K562 (cell line): Measurements from ENCODE around the gene LAMA5. TPM values are rescaled to one million over a fixed set of nuclear protein-coding genes. Genes with fewer than 3 reads are reported as not detected.

Experiments used
- CREB5 ChIP-seq: fragments of 250-450 bp; sonication (Bioruptor Pico); IDR thresholded peaks from 2 replicates; pipeline ENCODE4 v1.5.0; 2020; ENCODE audit warnings: mild to moderate bottlenecking
- CREM ChIP-seq: IDR thresholded peaks from 2 replicates; pipeline ENCODE4 v1.6.1; 2014; ENCODE audit warnings: antibody characterized with exemption, low read depth
- CTCF ChIP-seq, 3 experiments: IDR thresholded peaks in 2 of 3; conservative IDR thresholded peaks in 1 of 3; 2 replicates each; pipeline ENCODE4 v1.5.1; 2011 to 2012; ENCODE audit warnings: low read length in 3 of 3, mild to moderate bottlenecking in 3 of 3, control low read depth in 2 of 3, improper control_type of control experiment in 1 of 3, inconsistent platforms in 1 of 3, low read depth in 1 of 3, mixed read lengths in 1 of 3, moderate library complexity in 1 of 3; ENCODE audit not compliant: insufficient read depth in 2 of 3
- DMBX1 ChIP-seq: fragments of 250-450 bp; sonication (Bioruptor Pico); IDR thresholded peaks from 2 replicates; pipeline ENCODE4 v1.8.0; 2022; ENCODE audit warnings: inconsistent platforms, mild to moderate bottlenecking, moderate library complexity, borderline replicate concordance
- ELF2 ChIP-seq: fragments of 250-450 bp; sonication (Bioruptor Pico); IDR thresholded peaks from 2 replicates; pipeline ENCODE4 v1.5.0; 2021; ENCODE audit warnings: mild to moderate bottlenecking
- ETV5 ChIP-seq: sonication (generic); formaldehyde crosslinking; IDR thresholded peaks from 2 replicates; pipeline ENCODE4 v1.4.0; 2020; ENCODE audit warnings: low read depth, mild to moderate bottlenecking, missing genetic modification reagents
- MTA1 ChIP-seq: fragments of 450-650 bp; IDR thresholded peaks from 2 replicates; pipeline ENCODE4 v1.6.1; 2017; ENCODE audit warnings: borderline replicate concordance
- MTA3 ChIP-seq: fragments of 450-650 bp; formaldehyde crosslinking; IDR thresholded peaks from 2 replicates; pipeline ENCODE4 v1.6.1; 2017; ENCODE audit warnings: mild to moderate bottlenecking, borderline replicate concordance
- NR2C1 ChIP-seq, 2 experiments: fragments of 450-650 bp; IDR thresholded peaks; 2 replicates each; pipeline ENCODE4 v1.6.1; 2017; ENCODE audit warnings: mild to moderate bottlenecking in 2 of 2, antibody characterized with exemption in 1 of 2, inconsistent platforms in 1 of 2, missing compliant biosample characterization in 1 of 2, missing genetic modification characterization in 1 of 2
- NR2C2 ChIP-seq, 2 experiments: fragments of 200-800 bp in 1 of 2; sonication (Bioruptor generic) in 1 of 2; sonication (generic) in 1 of 2; formaldehyde crosslinking in 1 of 2; IDR thresholded peaks; 2 replicates each; pipeline versions ENCODE4 v1.6.1 to v1.8.0; 2016 to 2022; ENCODE audit warnings: mild to moderate bottlenecking in 1 of 2, missing compliant biosample characterization in 1 of 2, missing genetic modification characterization in 1 of 2, missing genetic modification reagents in 1 of 2
- PHB ChIP-seq: fragments of 250-450 bp; sonication (Bioruptor Pico); IDR thresholded peaks from 2 replicates; pipeline ENCODE4 v1.5.0; 2021
- POLR2G ChIP-seq: fragments of 200-400 bp; formaldehyde crosslinking; IDR thresholded peaks from 2 replicates; pipeline ENCODE4 v1.6.1; 2017; ENCODE audit warnings: low read depth, mild to moderate bottlenecking, antibody characterized with exemption, low read length, moderate library complexity
- RBFOX2 ChIP-seq: fragments of 200-400 bp; formaldehyde crosslinking; IDR thresholded peaks from 2 replicates; pipeline ENCODE4 v1.6.1; 2017; ENCODE audit warnings: low read depth, mild to moderate bottlenecking, low read length, moderate library complexity
- SFPQ ChIP-seq: fragments of 200-400 bp; formaldehyde crosslinking; IDR thresholded peaks from 2 replicates; pipeline ENCODE4 v1.6.1; 2017; ENCODE audit warnings: mild to moderate bottlenecking, low read depth, low read length, moderate library complexity
- SMARCE1 ChIP-seq: fragments of 450-650 bp; IDR thresholded peaks from 2 replicates; pipeline ENCODE4 v1.7.1; 2016; ENCODE audit warnings: mild to moderate bottlenecking
- SNIP1 ChIP-seq: fragments of 450-650 bp; IDR thresholded peaks from 2 replicates; pipeline ENCODE4 v1.7.1; 2017; ENCODE audit warnings: low read depth, mild to moderate bottlenecking
- TAF1 ChIP-seq: IDR thresholded peaks from 2 replicates; pipeline ENCODE4 v1.6.1; 2011; ENCODE audit warnings: mild to moderate bottlenecking, low read length, moderate library complexity; ENCODE audit not compliant: insufficient read depth, control insufficient read depth, severe bottlenecking; ENCODE audit errors: extremely low read depth
- ZBTB7A ChIP-seq: IDR thresholded peaks from 2 replicates; pipeline ENCODE4 v1.6.1; 2011; ENCODE audit warnings: low read depth, mild to moderate bottlenecking, low read length, moderate library complexity, borderline replicate concordance; ENCODE audit not compliant: control insufficient read depth
- ZNF143 ChIP-seq: sonication (generic); formaldehyde crosslinking; IDR thresholded peaks from 2 replicates; pipeline ENCODE4 v1.9.0; 2022; ENCODE audit warnings: mild to moderate bottlenecking, missing genetic modification reagents
- ZNF445 ChIP-seq: fragments of 250-450 bp; sonication (Bioruptor Pico); IDR thresholded peaks from 2 replicates; pipeline ENCODE4 v1.4.0; 2020; ENCODE audit warnings: low read depth, mild to moderate bottlenecking, moderate library complexity
- ZNF77 ChIP-seq: fragments of 250-450 bp; sonication (Bioruptor Pico); IDR thresholded peaks from 2 replicates; pipeline ENCODE4 v1.5.0; 2020
- ZNF785 ChIP-seq: fragments of 250-450 bp; sonication (Bioruptor Pico); IDR thresholded peaks from 2 replicates; pipeline ENCODE4 v1.4.0; 2020; ENCODE audit warnings: mild to moderate bottlenecking
- polyA plus RNA-seq, 8 experiments: library from polyadenylated mRNA; depleted of rRNA in 4 of 8; stranded (reverse) in 5 of 8; unstranded in 3 of 8; fragments of >200 nt; fragmentation: Nextera tagmentation in 2 of 8; fragmentation: Illumina TruSeq in 1 of 8; extraction: Ambion mirVana in 2 of 8; extraction: Trizol in 1 of 8; gene quantifications; 2 replicates each; pipeline versions ENCODE4 v1.2.1 to v1.2.3, GENCODE V29; 2011 to 2014; ENCODE audit warnings: inconsistent platforms in 1 of 8, missing spikeins in 1 of 8
- total RNA-seq, 7 experiments: library from RNA; depleted of rRNA in 6 of 7; stranded (reverse); fragments of >200 nt in 6 of 7; fragmentation: Illumina TruSeq in 2 of 7; extraction: Trizol in 2 of 7; gene quantifications; 2 replicates each; pipeline versions ENCODE4 v1.2.1 to v1.2.3, GENCODE V29; 2011 to 2021; ENCODE audit warnings: low replicate concordance in 1 of 7

The LAMA5 gene
- total and polyA plus RNA-seq, 9 of the 15 experiments (the other 6 are each of a cell fraction or from before 2014, with no cell fraction given) = 0.31 to 101 (median 7.8) TPM

- TF ChIP-seq TAF1 (no peak), ZNF77 (no peak), SNIP1 (no peak), SFPQ (no peak), ETV5 (0 out of 2 replicates have a peak, but pooled peaks have one; percentile 21), NR2C2 (CRISPR knock-in tag; IDR thresholded peaks at IDR 0.05) (peak; percentile 59; the same call in 1 of the 2 replicates), NR2C2 (tag; IDR thresholded peaks at IDR 0.05) (peak; percentile 82), CTCF (IDR thresholded peaks at IDR 0.05 in 2 of 3, conservative IDR thresholded peaks at IDR 0.05 in 1 of 3; ENCODE audit: insufficient read depth in 2 of 3, low read depth in 1 of 3, low read length in 3 of 3) (0 out of 6 replicates have a peak, but pooled peaks of 1 of the 3 experiments have one; percentile 20), SMARCE1 (peak; percentile 66; the same call in 1 of the 2 replicates), POLR2G (no peak; the same call in 1 of the 2 replicates), ZNF445 (CRISPR knock-in tag) (no peak), ZNF785 (CRISPR knock-in tag) (no peak), MTA1 (no peak), ZNF143 (CRISPR knock-in tag) (no peak), RBFOX2 (peak; percentile 8), DMBX1 (CRISPR knock-in tag) (no peak), PHB (CRISPR knock-in tag) (no peak), MTA3 (no peak), ZBTB7A (peak; percentile 86; the same call in 1 of the 2 replicates), CREB5 (no peak), CREM (no peak), ELF2 (CRISPR knock-in tag) (no peak), NR2C1 (IDR thresholded peaks at IDR 0.05) (peak; percentile 87), NR2C1 (tag; IDR thresholded peaks at IDR 0.05) (peak; percentile 85)
These were observed 2.9 kb downstream of the LAMA5 start (continued) for GRCh38 chr20:62363920-62364851.
